ENCODE results near the gene WFDC6.

Gene WFDC6

DNA sequence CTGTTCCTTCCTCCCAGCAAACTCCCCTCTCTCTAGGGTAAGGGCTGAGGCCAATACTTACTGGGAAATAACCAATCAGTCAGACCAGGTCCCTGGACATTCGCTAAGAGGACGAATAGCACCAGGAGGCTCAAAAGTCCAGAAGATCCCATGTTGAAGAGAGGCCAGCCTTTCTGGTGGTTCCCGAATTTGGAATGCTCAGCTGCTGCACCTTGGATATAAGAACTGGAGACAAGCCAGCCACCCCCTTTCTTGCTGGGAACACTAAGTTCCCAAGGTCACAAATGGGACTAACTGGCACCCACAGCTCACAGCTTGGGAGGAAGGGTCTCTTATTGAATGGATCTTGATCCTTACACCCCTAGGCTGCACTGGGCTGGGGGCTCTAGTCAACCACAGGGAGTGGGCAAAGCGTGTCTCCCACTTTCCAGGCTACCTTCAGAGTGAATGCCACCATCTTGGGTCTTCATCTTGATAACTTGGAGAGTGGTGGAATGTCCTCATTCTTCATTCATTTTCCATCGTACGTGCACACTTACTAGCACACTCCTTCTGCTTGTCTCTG is 8.0 kb upstream of the WFDC6 start, which contains the start of gene EPPIN:
EPPIN (minus strand) TSS at position 196 of the 565 bp plus-strand sequence; CDS start at position 152, 44 bp downstream.
- Mint-ChIP-seq H3K36me3 (ENCODE audit: low read depth) (no peaks in the 10 kb centered on the region), H3K27me3 (peaks cover 40% of the 10 kb centered on the region), H3K9me3 (no peaks in the 10 kb centered on the region), H3K4me3 (no peak within 1 kb of the TSS), H3K4me1 (no peaks in the 10 kb centered on the region), H3K27ac (no peak within 1 kb of the TSS)
- ATAC-seq (no peak), DNase-seq (no peak)

DNA sequence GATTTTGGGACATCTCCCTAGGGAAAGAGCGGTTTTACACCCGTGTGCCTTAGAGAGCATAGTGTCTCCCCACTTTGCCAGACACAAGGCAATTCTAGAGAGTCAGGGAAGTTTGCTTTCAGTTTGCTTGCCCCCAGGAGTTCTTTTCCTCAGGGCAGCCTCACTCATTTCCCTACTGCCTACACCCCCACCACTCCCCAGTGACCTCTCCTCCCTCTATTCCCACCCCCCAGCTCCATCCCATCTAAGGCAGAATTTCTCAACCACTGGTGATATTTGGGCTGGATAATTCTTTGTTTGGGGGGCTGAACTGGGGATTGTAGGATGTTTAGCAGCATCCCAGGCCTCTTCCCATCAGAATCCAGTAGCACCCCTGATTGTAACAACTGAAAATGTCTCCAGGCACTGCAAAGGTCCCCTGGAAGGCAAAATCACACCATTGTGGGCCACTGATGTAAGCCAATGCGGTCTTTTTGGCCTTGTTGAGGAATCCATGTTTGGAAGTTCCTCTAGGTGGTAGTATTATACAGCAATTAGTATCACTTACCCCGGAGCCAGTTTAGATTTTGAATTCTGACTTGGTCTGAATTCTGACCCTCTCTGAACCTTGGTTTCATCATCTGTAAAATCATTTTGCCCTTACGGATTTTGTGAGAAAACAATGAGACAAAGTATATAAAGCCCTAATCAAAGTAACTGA is 6.6 kb upstream of the WFDC6 start:
- H3K36me3 Mint-ChIP-seq (ENCODE audit: low read depth), result no peaks in the 10 kb centered on the region
- no peak overlapping the region for H3K27ac Mint-ChIP-seq
- DNase-seq, result no peak
- no peak for ATAC-seq
- no peak overlapping the region for H3K4me3 Mint-ChIP-seq
- no peaks in the 10 kb centered on the region for H3K4me1 Mint-ChIP-seq
- peaks cover 41% of the 10 kb centered on the region for H3K27me3 Mint-ChIP-seq
- no peaks in the 10 kb centered on the region for H3K9me3 Mint-ChIP-seq

DNA sequence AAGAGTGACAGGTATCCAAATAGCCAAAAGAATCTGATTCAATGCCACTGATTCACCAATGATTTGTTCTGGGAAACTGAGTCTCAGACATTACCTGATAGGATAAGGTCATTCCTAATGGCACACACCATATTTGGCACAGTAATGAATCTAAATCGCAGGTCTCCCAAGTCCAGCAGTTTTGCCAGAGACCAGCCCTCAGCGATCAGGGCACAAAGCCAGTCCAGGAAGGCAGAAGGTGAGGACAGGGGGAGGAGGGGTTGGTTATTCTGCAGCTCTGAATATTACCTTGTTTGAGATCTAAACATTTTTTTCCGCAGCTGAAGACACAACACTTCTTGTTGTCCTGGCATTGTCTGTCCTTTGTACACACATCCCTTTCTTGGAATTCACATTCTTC is 6.1 kb upstream of the WFDC6 start:
- no peak overlapping the region for H3K27ac Mint-ChIP-seq
- no peak overlapping the region for H3K4me3 Mint-ChIP-seq
- no peaks in the 10 kb centered on the region for H3K4me1 Mint-ChIP-seq
- DNase-seq (no peak), ATAC-seq (no peak)
- H3K36me3 Mint-ChIP-seq (ENCODE audit: low read depth), result no peaks in the 10 kb centered on the region
- no peaks in the 10 kb centered on the region for H3K9me3 Mint-ChIP-seq
- peaks cover 42% of the 10 kb centered on the region for H3K27me3 Mint-ChIP-seq

DNA sequence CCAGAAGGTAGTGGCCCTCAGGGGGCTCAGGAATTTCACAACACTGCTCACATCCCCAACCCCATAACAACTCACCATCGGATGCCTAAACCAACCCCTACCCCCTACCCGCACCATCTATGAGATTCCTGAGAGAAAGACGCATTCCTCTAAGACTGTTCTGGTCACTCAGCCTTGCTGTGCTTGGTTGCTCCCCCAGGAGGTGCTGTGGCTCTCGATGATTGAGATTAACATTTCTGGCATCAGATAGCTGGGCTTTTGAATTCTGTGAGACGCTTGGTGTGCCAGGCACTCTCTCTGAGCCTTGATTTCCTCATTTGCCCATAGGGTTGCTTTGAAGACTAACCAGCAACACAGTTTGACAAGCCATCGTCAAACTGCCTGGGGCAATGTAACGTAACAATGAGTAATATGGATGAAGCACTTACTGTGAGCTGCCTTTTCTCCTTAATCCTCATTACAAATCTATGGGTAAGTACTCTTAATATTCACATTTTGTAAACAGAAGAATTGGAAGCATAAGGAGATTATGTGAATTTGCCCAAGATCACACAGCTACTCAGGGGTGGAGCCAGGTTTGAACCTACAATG is 978 bp downstream of the WFDC6 start:
- Mint-ChIP-seq H3K27ac (no peak overlapping the region), H3K9me3 (no peaks in the 10 kb centered on the region), H3K27me3 (peaks cover 33% of the 10 kb centered on the region), H3K36me3 (ENCODE audit: low read depth) (no peaks in the 10 kb centered on the region), H3K4me3 (no peak overlapping the region), H3K4me1 (no peaks in the 10 kb centered on the region)
- DNase-seq (no peak), ATAC-seq (no peak)

DNA sequence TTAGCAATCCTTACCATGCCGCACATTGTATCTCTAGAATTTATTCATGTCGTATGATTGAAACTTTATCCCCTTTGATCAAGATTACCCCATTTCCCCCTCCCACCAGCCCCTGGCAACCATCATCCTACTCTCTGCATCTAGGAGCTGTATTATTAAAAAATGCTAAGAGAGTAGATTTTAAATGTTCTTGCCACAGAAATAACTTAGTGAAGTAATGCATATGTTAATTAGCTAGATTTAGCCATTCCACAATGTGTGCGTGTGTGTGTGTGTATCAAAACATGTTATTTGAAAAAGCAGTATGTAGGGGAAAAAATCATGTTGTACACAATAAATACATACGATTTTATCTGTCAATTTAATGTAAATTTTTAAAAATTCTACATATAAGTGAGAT is 12.0 kb downstream of the WFDC6 start:
- Mint-ChIP-seq H3K27me3 (peaks cover 30% of the 10 kb centered on the region), H3K27ac (no peak overlapping the region), H3K36me3 (ENCODE audit: low read depth) (no peaks in the 10 kb centered on the region), H3K4me3 (no peak overlapping the region), H3K4me1 (no peaks in the 10 kb centered on the region), H3K9me3 (no peaks in the 10 kb centered on the region)
- DNase-seq, result no peak
- ATAC-seq, result no peak

DNA sequence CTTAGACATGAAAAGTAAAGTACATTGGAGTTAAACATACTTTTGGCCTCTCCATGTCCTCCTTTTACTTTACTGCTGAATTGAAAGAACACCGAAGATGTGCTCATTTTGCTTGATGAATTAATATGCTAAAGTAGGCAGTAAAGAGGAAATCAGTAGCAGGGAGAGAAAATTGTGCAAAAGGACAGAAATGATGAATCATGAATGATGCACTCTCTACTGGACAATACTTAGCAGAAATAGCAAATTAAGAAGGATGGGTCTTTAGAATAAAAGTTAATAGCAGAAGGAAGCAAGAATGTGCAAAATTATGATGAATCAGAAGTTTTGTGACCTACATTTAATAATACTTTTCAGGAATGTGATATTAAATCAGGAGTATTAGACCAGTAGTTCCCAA is 15.5 kb downstream of the WFDC6 start:
- no peak for ATAC-seq
- Mint-ChIP-seq H3K4me3 (no peak overlapping the region), H3K4me1 (no peaks in the 10 kb centered on the region), H3K9me3 (no peaks in the 10 kb centered on the region), H3K27ac (no peak overlapping the region), H3K36me3 (ENCODE audit: low read depth) (no peaks in the 10 kb centered on the region), H3K27me3 (peaks cover 44% of the 10 kb centered on the region)
- DNase-seq, result no peak

DNA sequence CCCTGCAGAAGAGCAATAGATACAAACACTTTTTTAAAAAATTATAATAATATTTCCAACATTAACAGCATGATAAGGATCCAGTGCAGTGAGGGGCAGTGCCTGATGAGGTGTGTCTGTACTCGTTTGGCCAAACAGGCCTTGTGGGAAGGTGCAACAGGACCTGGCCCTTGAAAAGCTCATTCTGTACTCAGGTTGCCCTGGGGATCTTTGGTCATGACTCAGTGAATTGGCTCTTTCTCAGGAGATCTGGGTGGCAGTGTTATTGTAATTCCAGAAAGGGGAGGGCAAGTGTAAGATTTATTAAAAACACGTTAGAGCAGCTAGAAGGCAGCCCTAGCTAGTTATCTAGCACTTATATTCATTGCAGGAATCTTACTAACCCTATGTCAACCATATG is 21.0 kb downstream of the WFDC6 start:
- no peak for DNase-seq
- H3K27me3 Mint-ChIP-seq, result peaks cover 27% of the 10 kb centered on the region
- H3K4me3 Mint-ChIP-seq, result no peak overlapping the region
- ATAC-seq, result no peak
- H3K9me3 Mint-ChIP-seq, result no peaks in the 10 kb centered on the region
- H3K36me3 Mint-ChIP-seq (ENCODE audit: low read depth), result no peaks in the 10 kb centered on the region
- H3K27ac Mint-ChIP-seq, result no peak overlapping the region
- H3K4me1 Mint-ChIP-seq, result no peaks in the 10 kb centered on the region

DNA sequence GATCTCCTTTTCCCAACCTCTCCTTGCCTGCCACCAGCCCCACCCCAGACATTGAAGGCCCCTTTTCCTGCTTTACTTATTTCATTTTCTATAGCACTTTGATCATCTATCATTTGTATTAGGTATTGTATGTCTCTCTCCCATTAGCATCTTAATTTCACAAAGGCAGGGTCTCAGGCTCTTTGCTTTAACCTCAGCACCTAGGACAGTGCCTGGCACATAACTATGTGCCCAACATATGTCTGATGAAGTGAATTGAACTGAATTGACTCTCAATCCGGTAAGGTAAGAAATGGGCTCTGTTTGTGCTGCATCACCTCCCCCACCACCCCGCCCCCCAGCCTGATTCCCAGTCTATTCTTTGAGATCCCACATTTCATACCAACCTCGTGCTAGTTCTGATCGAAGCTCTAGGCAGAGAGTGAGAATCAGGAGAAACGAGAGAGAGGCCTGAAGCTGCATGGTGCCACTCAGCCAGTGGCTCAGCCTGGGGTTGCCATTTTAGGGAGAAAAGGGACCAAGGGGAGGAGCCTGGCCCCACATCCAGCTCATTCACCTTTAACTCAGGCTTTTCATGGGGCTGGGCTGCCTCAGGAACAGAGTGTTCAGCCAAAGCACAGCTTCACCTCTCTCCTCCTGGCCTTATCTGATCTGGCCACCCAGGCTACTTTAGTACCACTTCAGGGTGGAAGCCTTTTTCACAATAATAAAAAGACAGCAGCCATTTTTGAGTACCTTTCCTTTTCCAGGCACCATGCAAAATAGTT is 24.0 kb downstream of the WFDC6 start, which contains the start of gene SPINT3:
SPINT3 (minus strand) TSS at position 476 of the 767 bp plus-strand sequence; CDS start at position 462, 14 bp downstream.
- Mint-ChIP-seq H3K36me3 (ENCODE audit: low read depth) (no peaks in the 10 kb centered on the region), H3K9me3 (no peaks in the 10 kb centered on the region), H3K4me3 (no peak within 1 kb of the TSS), H3K27ac (no peak within 1 kb of the TSS), H3K4me1 (no peaks in the 10 kb centered on the region), H3K27me3 (peaks cover 27% of the 10 kb centered on the region)
- DNase-seq, result no peak
- no peak for ATAC-seq

DNA sequence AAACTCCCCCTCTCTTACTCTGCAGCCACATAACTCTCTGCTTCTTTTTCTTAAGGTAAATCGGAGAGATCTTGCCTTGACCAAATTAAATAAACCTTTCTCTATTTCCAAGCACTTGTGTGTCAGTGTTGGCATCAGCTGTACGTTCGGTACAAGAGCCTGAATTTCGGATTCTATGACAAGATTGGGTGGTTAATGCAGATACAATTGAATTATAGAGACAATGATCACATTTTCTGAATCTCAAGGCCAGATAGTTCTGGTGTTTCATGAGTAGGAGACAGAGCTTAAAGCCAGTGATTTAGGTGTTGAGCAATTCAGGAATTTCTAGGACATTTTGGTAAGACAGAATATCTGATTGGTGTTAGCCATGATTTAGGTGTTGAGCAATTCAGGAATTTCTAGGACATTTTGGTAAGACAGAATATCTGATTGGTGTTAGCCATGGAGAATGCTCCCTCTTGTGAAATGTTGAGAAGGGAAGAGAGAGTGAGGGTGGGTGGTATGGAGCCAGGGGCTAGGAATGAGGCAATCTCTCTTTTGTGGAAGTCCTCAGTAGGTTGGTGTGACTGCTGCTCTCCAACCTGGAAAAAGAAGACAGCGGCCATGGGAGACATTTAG is 28.9 kb downstream of the WFDC6 start:
- ATAC-seq, result no peak
- no peak overlapping the region for H3K4me3 Mint-ChIP-seq
- DNase-seq, result no peak
- H3K4me1 Mint-ChIP-seq, result peaks cover 15% of the 10 kb centered on the region
- H3K27ac Mint-ChIP-seq, result no peak overlapping the region
- H3K36me3 Mint-ChIP-seq (ENCODE audit: low read depth), result no peaks in the 10 kb centered on the region
- H3K9me3 Mint-ChIP-seq, result no peaks in the 10 kb centered on the region
- H3K27me3 Mint-ChIP-seq, result peaks cover 33% of the 10 kb centered on the region

DNA sequence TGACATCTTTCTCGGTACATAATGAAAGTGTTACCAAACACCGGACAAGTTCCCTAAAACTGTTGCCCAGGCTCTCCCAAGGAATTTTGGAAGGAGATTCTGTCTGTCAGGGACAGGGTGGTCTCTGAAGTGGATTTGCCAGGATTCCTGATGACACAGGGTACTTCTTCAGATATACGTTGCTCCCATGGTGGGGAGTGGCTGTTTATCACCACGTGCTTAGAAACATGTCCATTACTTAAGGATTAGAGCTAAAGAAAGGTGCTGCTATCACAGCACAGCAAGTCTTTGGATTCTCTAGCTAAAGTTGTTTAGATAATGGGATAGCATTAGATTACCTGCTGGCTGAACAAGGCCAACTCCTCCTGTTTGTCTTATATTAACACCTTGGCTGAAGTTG is 30.2 kb downstream of the WFDC6 start:
- H3K4me1 Mint-ChIP-seq, result peaks cover 15% of the 10 kb centered on the region
- no peak for ATAC-seq
- no peaks in the 10 kb centered on the region for H3K36me3 Mint-ChIP-seq (ENCODE audit: low read depth)
- no peak overlapping the region for H3K27ac Mint-ChIP-seq
- DNase-seq, result no peak
- peaks cover 33% of the 10 kb centered on the region for H3K27me3 Mint-ChIP-seq
- H3K9me3 Mint-ChIP-seq, result no peaks in the 10 kb centered on the region
- H3K4me3 Mint-ChIP-seq, result no peak overlapping the region

DNA sequence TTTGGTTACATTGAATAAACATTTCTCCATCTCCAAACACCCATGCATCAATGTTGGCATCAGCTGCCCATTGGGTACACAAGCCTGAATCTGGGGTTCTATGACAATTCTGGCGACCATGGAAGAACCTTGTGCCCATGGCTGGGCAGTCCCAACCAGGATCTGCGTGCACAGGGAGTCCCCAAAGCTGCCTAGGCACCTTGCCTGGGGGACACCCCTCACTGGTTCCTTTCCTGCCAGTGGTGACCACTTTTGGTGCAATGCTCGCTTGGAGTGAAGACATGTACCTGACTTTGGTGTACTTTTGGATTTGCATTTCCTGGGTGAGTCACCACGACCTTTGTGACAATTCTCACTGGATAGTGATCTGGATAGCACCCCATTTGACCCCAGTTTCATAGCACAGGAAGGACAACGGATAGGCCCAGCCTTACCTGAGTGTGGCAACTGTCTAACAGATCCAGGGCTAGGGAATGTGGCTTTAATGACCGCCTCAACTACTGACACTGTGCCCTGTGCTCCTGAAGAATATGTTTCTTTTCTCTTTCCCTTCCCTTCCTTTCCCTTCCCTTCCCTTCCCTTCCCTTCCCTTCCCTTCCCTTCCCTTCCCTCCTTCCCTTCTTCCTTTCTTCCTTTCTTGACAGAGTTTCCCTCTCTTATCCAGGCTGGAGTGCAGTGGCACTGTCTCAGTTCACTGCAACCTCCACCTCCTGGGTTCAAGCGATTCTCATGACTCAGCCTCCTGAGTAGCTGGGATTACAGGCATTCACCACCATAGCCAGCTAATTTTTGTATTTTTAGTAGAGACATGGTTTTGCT is 31.0 kb downstream of the WFDC6 start:
- H3K9me3 Mint-ChIP-seq, result no peaks in the 10 kb centered on the region
- peaks cover 37% of the 10 kb centered on the region for H3K27me3 Mint-ChIP-seq
- no peak for ATAC-seq
- DNase-seq, result peak; percentile 3
- H3K36me3 Mint-ChIP-seq (ENCODE audit: low read depth), result no peaks in the 10 kb centered on the region
- H3K4me3 Mint-ChIP-seq, result no peak overlapping the region
- H3K4me1 Mint-ChIP-seq, result peaks cover 15% of the 10 kb centered on the region
- H3K27ac Mint-ChIP-seq, result no peak overlapping the region

DNA sequence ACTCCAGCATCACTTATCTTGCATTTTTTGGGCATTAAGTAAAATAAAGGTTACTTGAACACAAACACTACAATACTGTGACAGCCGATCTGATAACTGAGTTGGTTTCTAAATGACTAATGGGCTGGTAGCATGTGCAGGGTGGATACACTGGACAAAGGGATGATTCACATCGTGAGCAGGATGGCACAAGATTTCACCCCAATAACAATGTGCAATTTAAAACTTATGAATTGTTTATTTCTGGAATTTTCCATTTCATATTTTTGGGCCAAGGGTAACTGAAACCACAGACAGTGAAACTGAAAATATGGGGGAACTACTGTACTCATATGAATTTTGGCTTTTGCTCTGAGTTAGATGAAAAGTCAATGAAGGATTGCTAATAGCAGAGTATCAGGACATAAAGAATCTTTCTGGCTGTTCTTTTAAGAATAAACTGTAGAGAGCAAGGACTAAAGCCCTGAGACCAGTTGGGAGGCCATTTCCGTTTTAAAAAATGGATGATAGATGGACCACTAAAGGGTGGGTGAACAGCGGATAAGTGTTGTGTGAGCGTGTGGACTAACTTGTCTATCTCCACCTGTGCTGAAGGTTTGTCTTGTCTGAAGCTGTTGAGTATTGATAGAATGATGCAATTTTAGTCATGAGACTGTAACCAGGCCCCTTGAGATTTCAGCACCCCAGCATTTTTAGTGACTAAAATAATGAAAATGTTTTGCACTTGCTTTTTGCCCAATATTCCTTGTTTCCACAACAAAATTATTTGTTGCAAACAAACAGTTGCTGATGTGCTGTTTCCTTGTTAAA is 32.1 kb downstream of the WFDC6 start:
- DNase-seq (no peak), ATAC-seq (peak; percentile 52)
- no peaks in the 10 kb centered on the region for H3K36me3 Mint-ChIP-seq (ENCODE audit: low read depth)
- peaks cover 15% of the 10 kb centered on the region for H3K4me1 Mint-ChIP-seq
- H3K27me3 Mint-ChIP-seq, result peaks cover 39% of the 10 kb centered on the region
- H3K9me3 Mint-ChIP-seq, result no peaks in the 10 kb centered on the region
- no peak overlapping the region for H3K27ac Mint-ChIP-seq
- H3K4me3 Mint-ChIP-seq, result no peak overlapping the region

DNA sequence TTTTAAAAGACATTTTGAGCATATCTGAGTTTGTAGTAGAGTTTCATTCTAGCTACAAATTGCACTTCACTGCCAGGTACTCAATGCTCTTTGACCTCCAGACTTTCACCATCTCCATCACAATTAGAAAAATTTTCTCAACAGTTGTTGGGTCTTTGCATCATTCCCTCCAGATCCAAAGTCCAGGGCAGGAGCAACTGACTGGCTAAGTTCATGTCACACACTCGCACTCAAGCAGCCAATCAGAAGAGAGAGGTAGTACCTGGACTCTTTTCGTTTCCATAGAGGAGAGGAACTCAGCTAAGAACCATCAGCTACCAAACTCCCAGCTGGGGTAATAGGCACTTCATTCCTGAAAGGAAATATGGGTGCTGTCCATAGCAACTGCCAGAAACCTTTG is 32.9 kb downstream of the WFDC6 start:
- Mint-ChIP-seq H3K27ac (no peak overlapping the region), H3K27me3 (peaks cover 44% of the 10 kb centered on the region)

More for the DNA sequence above, 32.9 kb downstream of the WFDC6 start:
- DNase-seq, result no peak
- H3K4me3 Mint-ChIP-seq, result no peak overlapping the region
- H3K9me3 Mint-ChIP-seq, result no peaks in the 10 kb centered on the region
- no peaks in the 10 kb centered on the region for H3K36me3 Mint-ChIP-seq (ENCODE audit: low read depth)
- H3K4me1 Mint-ChIP-seq, result peaks cover 15% of the 10 kb centered on the region
- ATAC-seq, result no peak

Data from activated naive CD8-positive, alpha-beta T cell treated with anti-CD3 and anti-CD28 coated beads, Interleukin-2, amount 50 U/mL, for 24 hours (primary cell).